GM18511 (cell line): ENCODE results near the gene SAMD9L.

Experiments used
- ATAC-seq: cut with Tn5 transposase; IDR thresholded peaks from one replicate; pipeline ENCODE4 v1.9.1; 2021; ENCODE audit warnings: mild to moderate bottlenecking, moderate library complexity; ENCODE audit not compliant: unreplicated experiment

SAMD9L gene

GRCh38 chr7:93148144-93148543, at the start of gene SAMD9L:
Gene SAMD9L, minus strand, starts transcription at chr7:93148385. Its CDS starts 12,414 bp downstream, at chr7:93135971.
- ATAC-seq, result peak; percentile 66

- ATAC-seq, result no peak
These were observed 48.2 kb upstream of the SAMD9L start for GRCh38 chr7:93196336-93196735.

GRCh38 chr7:93194386-93194785, 46.2 kb upstream of the SAMD9L start:
- ATAC-seq, result no peak

DNA sequence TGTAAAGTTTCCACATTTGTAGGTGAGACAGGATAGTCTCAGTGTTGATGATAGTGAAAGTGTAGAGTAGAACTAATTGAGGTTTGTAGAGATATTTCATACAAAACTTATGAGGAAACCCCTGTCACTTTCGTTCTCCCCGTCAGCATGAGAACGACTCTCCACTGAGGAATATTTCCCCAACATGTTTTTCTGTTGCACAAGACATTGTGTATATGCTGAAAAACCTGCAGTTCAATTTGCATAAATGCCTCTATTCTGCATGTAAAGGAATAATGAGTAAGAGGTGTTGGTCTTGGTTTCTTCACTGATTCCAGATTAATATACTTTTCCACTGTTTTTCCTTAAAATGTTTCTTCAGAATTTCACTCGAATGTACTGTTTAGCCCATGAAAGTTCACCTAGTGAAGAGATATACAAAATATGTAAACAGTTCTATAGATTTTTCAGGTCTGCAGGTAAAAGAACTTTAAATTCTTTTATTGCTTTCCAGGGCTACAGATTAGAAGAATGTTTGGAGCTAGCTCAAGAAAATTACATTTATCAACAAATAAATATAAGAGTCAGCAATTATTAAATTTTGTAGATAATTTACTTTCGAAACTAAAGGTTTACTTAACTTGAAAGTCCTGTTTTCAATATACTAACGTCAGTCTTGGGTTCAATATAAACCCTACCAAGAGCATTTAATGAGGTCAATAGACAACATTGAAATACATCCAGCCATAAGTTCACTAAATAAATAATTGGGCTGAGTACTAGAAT, 40.9 kb upstream of the SAMD9L start:
- ATAC-seq, result no peak

DNA sequence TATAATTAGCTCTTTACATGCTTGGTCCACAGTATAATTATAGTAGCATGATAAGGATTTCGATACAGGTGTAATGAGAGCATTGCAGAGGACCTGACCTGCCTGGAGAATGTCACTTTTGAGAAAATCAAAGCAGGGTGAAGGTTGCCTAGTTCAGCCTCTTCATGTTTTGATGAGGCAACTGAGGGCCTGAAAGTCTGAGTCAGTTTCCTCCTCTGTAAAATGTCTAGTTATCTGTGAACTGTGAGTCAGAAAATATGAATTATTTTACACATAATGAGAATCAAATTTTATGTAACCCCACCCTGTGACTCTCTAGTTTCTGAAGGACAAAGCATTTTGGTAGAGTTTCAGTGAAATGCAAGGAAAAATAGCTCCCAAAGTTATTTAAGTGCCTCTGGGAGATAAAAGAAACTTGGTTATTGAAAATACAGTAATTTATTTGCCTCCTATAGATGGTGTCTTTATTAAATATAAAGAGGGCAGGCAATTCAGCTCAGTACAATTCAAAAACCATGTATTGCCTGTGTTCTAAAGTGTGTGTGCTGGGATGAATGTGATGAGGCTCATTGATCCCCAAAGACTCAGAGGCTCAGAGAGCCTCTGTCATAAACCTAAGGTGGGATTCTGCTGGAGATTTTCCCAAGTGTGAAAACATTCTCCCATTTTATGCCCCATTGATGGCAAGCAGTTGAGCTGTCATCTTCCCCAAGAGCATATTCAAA, 37.3 kb upstream of the SAMD9L start:
- no peak for ATAC-seq

GRCh38 chr7:93179173-93179572, 31.0 kb upstream of the SAMD9L start:
- ATAC-seq, result no peak

DNA sequence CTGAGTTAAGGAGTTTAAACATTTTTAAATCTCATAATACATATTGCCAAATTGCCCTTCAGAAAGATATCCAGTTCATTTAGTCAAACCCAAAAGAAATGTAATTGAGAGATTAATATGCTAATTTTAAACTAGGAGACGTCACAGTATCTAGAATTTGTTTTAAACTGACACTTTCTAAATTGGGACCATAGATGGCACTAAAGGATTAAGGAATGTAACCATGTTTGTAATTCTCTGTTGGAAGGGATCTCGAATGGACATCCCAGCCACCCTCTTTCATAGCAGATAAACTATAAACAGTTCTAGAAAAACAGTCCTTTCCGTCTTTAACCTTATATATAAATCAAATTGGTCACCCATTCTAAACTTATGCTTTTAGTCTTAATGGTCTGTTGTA, 30.0 kb upstream of the SAMD9L start:
- ATAC-seq, result no peak

- no peak for ATAC-seq
These were observed 28.9 kb upstream of the SAMD9L start for GRCh38 chr7:93176992-93177580.

DNA sequence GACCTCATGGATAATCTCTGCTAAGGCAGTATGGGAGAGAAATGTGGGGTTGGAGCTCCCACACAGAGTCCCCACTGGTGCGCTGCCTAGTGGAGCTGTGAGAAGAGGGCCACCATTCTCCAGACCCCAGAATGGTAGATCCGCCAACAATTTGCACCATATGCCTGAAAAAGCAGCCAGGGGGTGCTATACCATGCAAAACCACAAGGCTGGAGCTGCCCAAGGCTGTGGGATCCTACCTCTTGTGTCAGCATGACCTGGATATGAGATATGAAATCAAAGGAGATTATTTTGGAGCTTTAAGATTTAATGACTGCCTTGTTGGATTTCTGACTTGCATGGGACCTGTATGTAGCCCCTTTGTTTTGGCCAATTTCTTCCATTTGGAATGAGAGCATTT, 27.0 kb upstream of the SAMD9L start:
- ATAC-seq, result no peak

GRCh38 chr7:93172683-93173082, 24.5 kb upstream of the SAMD9L start:
- no peak for ATAC-seq

DNA sequence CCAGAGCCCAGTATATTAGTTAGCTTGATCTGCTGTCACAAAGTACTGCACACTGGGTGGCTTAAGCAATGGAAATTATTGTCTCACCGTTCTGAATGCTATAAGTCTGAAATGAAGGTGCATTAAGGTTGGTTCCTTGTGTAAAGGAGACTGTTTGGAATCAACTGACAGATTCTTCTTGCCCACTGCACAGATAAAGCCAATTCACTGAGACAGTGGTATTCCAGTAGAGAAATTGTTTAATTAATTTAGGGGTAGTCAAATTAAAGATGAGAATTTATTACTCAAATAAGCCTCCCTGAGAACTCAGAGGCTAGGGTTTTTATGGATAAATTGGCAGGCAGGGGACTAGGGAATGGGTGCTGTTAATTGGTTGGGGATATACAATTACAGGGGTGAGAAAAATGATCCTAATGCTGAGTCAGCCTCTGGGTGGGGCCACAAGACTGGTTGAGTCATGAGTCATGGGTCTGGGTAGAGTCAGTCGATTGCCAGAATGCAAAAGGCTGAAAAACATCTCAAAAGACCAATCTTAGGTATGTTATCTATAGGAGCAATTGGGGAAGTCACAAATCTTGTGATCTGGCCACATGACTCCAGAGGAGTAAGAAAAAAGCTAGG, 23.5 kb upstream of the SAMD9L start:
- ATAC-seq, result no peak

DNA sequence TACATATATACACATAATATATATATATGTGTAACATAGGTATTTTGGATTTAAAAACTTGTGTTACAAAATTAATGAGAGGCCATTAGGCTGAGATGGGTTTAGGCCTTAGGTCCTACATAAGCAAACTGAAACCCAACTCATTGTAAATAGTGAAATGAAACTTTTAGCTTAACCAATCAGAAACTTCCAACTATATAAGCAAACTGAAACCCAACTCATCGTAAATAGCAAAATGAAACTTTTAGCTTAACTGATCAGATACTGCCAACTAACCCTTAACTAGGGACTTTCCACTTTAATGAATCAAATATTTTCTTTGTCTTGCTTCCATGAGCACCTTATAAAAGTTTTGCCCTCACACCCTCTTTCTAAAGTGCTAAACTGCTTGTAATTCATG, 17.3 kb upstream of the SAMD9L start:
- ATAC-seq, result peak; percentile 100

- no peak for ATAC-seq
These were observed 16.6 kb upstream of the SAMD9L start for GRCh38 chr7:93164766-93165165.

GRCh38 chr7:93161181-93161762, 13.1 kb upstream of the SAMD9L start:
- no peak for ATAC-seq

- ATAC-seq, result no peak
These were observed 12.2 kb upstream of the SAMD9L start for GRCh38 chr7:93160410-93160809.

DNA sequence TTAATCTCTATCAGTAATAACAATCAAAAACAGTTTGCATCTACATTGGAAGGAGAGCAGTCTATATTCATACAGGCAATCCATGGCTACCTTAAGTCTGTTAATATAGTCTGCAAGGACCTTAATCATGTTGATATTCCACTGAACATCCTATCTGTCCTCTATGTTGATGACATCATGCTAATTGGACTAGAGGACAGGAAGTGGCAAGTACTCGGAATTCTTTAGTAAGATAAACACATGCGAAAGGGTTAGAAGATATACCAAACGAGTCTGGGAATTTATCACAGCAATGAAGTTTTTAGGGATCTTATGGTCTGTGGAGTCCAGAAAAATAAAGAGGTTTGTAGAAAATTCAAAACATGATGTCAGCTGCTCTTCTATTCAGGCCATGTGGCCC, 11.3 kb upstream of the SAMD9L start:
- ATAC-seq, result no peak

GRCh38 chr7:93156884-93157283, 8.7 kb upstream of the SAMD9L start:
- no peak for ATAC-seq

- ATAC-seq, result no peak
These were observed 2.1 kb upstream of the SAMD9L start for GRCh38 chr7:93150200-93150835.

DNA sequence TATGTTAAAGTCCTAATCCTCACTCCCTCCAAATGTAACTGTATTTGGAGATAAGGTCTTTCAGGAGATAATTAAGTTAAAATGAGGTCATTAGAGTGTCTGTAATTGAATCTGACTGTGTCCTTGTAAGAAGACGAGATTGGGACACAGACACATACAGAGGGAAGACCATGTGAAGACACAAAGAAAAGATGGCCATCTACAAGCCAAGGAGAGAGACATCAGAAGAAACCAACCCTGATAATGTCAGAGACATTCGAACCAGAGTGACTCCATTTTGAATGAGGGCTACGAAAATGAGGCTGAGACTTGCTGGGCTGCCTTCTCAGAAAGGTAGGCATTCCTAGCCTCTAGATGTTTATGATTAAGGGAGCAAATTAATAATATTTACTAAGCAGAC, 542 bp upstream of the SAMD9L start:
- ATAC-seq, result no peak

- ATAC-seq, result peak; percentile 82
These were observed 822 bp downstream of the SAMD9L start for GRCh38 chr7:93147363-93147762.
